Testis (tissue), 3 donors: ENCODE results near the gene GRK3. TPM values are rescaled to one million over a fixed set of nuclear protein-coding genes. Genes with fewer than 3 reads are reported as not detected.
"Not testable (repeated sequence)": the region's sequence is repeated elsewhere in the genome, so short reads cannot be mapped to it uniquely, and the experiment has no call there.

Source experiments
- DNase-seq: peaks from one replicate; pipeline ENCODE4 v3.0.0-alpha.2; 2019
- H3K27ac ChIP-seq, 2 donors: fragments of 200-600 bp; sonication (generic); one replicate each; pipeline ENCODE4 v1.5.1; 2019
- H3K27me3 ChIP-seq: fragments of 200-600 bp; sonication (generic); one replicate; pipeline ENCODE4 v1.5.1; 2019
- H3K36me3 ChIP-seq: fragments of 200-600 bp; sonication (generic); one replicate; pipeline ENCODE4 v1.5.1; 2017; ENCODE audit warnings: low read depth; ENCODE audit errors: missing control alignments
- H3K4me1 ChIP-seq: fragments of 200-600 bp; sonication (generic); one replicate; pipeline ENCODE4 v1.5.1; 2019
- H3K4me3 ChIP-seq, 2 donors: fragments of 200-600 bp; sonication (generic); one replicate each; pipeline ENCODE4 v1.5.1; 2017 to 2019
- H3K9me3 ChIP-seq: fragments of 200-600 bp; sonication (generic); one replicate; pipeline ENCODE4 v1.5.1; 2017
- POLR2A ChIP-seq: fragments of 450-650 bp; IDR thresholded peaks from one replicate; pipeline ENCODE4 v1.6.1; 2017; ENCODE audit warnings: antibody characterized with exemption, mild to moderate bottlenecking, moderate library complexity
- WGBS, 2 donors: methylation state at CpG; one replicate each; pipeline ENCODE4 v1.1.5; 2018; 5-methylcytosine and 5-hydroxymethylcytosine counted together
- intact Hi-C: fragments of 100-400 bp; cut with DNase I; formaldehyde crosslinking; loops from one replicate; pipeline ENCODE4 v1.15.1; 2023; ENCODE audit warnings: low total_unique reads
- polyA plus RNA-seq: library from polyadenylated mRNA; stranded (reverse); fragments of 350-450 nt; fragmentation: Illumina TruSeq; extraction: RNeasy Lipid Tissue Mini Kit (QIAGEN cat#74804); gene quantifications from one replicate; pipeline ENCODE4 v1.2.3, GENCODE V29; 2014; ENCODE audit warnings: low read depth, low replicate concordance; ENCODE audit not compliant: insufficient read depth
- total RNA-seq, 2 donors: library from RNA; depleted of rRNA; stranded (reverse); fragments of >200 nt; gene quantifications; one replicate each; pipeline ENCODE4 v1.2.3, GENCODE V29; 2016
- TF ChIP-seq, protein P1 (sequence below), 3 experiments: fragments of 450-650 bp in 2 of 3; fragments of 200-600 bp in 1 of 3; sonication (generic) in 1 of 3; IDR thresholded peaks; one replicate each; pipeline ENCODE4 v1.5.1; 2016 to 2019; ENCODE audit warnings: antibody characterized with exemption in 3 of 3, mild to moderate bottlenecking in 2 of 3, moderate library complexity in 1 of 3

Gene GRK3
- total and polyA plus RNA-seq, 3 donors from 2014 or later: 10.9 to 46.0 (median 12.8) TPM

- H3K4me1 ChIP-seq: no peaks in the 10 kb centered on the region
- DNase-seq: no peak
- no peak overlapping the region for H3K4me3 ChIP-seq
- WGBS, 2 donors: 60 to 63% methylated on average over 1 of the region's 1 CpG
- no peaks in the 10 kb centered on the region for H3K9me3 ChIP-seq
- no peaks in the 10 kb centered on the region for H3K27me3 ChIP-seq
- intact Hi-C loops: no loop called here
- H3K36me3 ChIP-seq: no peaks in the 10 kb centered on the region
- no peak overlapping the region for H3K27ac ChIP-seq
- TF ChIP-seq, protein P1, sequence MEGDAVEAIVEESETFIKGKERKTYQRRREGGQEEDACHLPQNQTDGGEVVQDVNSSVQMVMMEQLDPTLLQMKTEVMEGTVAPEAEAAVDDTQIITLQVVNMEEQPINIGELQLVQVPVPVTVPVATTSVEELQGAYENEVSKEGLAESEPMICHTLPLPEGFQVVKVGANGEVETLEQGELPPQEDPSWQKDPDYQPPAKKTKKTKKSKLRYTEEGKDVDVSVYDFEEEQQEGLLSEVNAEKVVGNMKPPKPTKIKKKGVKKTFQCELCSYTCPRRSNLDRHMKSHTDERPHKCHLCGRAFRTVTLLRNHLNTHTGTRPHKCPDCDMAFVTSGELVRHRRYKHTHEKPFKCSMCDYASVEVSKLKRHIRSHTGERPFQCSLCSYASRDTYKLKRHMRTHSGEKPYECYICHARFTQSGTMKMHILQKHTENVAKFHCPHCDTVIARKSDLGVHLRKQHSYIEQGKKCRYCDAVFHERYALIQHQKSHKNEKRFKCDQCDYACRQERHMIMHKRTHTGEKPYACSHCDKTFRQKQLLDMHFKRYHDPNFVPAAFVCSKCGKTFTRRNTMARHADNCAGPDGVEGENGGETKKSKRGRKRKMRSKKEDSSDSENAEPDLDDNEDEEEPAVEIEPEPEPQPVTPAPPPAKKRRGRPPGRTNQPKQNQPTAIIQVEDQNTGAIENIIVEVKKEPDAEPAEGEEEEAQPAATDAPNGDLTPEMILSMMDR (IDR thresholded peaks at IDR 0.05): no peak
- no peak for TF ChIP-seq POLR2A
Observed at GRCh38 chr22:25554238-25554671, 10.2 kb upstream of the GRK3 start.

GRCh38 chr22:25554689-25555088 is 9.8 kb upstream of the GRK3 start:
- no peak for TF ChIP-seq POLR2A
- Histone ChIP-seq H3K27ac (no peak overlapping the region), H3K9me3 (no peaks in the 10 kb centered on the region), H3K4me1 (no peaks in the 10 kb centered on the region), H3K36me3 (no peaks in the 10 kb centered on the region), H3K4me3 (no peak overlapping the region), H3K27me3 (no peaks in the 10 kb centered on the region)
- DNase-seq: no peak
- intact Hi-C loops: no loop called here
- 58 to 66% methylated on average over 2 of the region's 2 CpGs for WGBS, 2 donors

GRCh38 chr22:25555586-25555985 is 8.9 kb upstream of the GRK3 start:
- TF ChIP-seq POLR2A: no peak
- TF ChIP-seq, protein P1 (IDR thresholded peaks at IDR 0.05): no peak
- intact Hi-C loops: no loop called here
- no peak for DNase-seq
- 49 to 80% methylated on average over 4 of the region's 4 CpGs for WGBS, 2 donors
- Histone ChIP-seq H3K27me3 (no peaks in the 10 kb centered on the region), H3K27ac (no peak overlapping the region), H3K9me3 (no peaks in the 10 kb centered on the region), H3K4me1 (no peaks in the 10 kb centered on the region), H3K4me3 (no peak overlapping the region), H3K36me3 (no peaks in the 10 kb centered on the region)

DNA sequence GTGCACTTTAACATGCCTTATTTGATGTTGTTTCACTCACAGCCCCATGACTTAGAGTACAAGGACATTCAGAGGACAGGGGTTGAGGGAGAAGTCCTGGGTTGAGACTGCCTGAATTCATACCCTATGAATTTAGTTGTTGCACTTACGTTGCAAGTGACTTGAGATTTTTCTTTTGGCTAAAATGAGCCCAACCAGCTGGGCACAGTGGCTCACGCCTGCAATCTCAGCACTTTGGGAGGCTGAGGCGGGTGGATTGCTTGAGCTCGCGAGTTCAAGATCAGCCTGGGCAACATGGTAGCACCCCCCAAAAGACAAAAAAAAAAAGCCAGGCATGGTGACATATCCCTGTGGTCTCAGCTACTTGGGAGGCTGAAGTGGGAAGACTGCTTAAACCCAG is 7.3 kb upstream of the GRK3 start:
- TF ChIP-seq, protein P1 (IDR thresholded peaks at IDR 0.05): no peak
- no peak for TF ChIP-seq POLR2A
- WGBS, 2 donors: 90 to 98% methylated on average over 5 of the region's 5 CpGs

GRCh38 chr22:25558341-25558740 is 6.1 kb upstream of the GRK3 start:
- TF ChIP-seq, protein P1 (IDR thresholded peaks at IDR 0.05): no peak
- TF ChIP-seq POLR2A: no peak
- Histone ChIP-seq H3K4me3 (no peak overlapping the region), H3K27me3 (no peaks in the 10 kb centered on the region), H3K9me3 (no peaks in the 10 kb centered on the region), H3K4me1 (no peaks in the 10 kb centered on the region), H3K36me3 (no peaks in the 10 kb centered on the region), H3K27ac (no peak overlapping the region)
- DNase-seq: no peak
- WGBS, 2 donors: 90 to 91% methylated on average over 3 to 4 of the region's 4 CpGs
- intact Hi-C loops: no loop called here

More for the DNA sequence above, 7.3 kb upstream of the GRK3 start:
- Histone ChIP-seq H3K4me3 (no peak overlapping the region), H3K27me3 (no peaks in the 10 kb centered on the region), H3K27ac (no peak overlapping the region), H3K36me3 (no peaks in the 10 kb centered on the region), H3K9me3 (no peaks in the 10 kb centered on the region), H3K4me1 (no peaks in the 10 kb centered on the region)
- no peak for DNase-seq
- intact Hi-C loops: no loop called here

DNA sequence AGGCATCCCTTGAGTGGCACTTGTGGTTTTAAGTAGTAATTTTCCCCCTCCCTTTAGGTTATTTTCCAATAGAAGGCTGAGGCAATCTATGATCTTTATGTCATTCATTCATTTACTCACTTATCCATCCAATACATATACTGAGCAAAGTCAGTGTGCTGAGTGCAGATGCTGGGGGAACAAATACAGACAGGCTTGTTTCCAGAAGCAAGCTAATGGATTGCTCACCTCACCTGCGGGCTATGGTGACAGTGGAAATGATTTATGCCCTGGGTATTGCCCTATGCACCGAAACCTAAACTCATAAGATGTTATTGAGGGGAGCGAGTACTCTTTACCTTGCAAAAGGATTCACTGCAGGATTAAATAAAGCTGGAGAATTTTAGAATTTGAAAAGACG is 4.6 kb upstream of the GRK3 start:
- intact Hi-C loops, H3K36me3 ChIP-seq, H3K9me3 ChIP-seq, DNase-seq, H3K27me3 ChIP-seq, H3K27ac ChIP-seq, H3K4me3 ChIP-seq, H3K4me1 ChIP-seq: not testable (repeated sequence)
- WGBS, 2 donors: 91 to 94% methylated on average over 4 of the region's 4 CpGs

DNA sequence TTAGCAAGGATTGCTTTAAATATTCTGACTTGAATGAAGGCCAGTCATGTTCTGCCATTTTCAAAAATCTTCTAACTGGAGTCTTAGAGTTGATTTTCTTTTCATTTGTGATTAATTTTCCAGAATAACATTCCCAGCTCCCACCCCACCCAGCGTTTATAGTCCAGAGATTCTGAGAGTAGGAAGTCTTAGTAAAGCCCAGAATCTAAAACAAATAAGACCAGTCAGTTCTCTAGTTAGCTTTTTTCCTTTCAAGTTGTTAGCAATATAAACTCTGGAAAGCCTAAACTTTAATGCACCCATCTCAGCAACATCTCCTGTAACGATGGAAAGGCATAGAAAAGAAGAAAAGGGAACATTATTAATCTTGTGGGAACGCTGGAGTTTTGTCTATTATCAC is 3.3 kb upstream of the GRK3 start:
- WGBS, 2 donors: 76 to 82% methylated on average over 3 of the region's 3 CpGs
- DNase-seq, H3K4me3 ChIP-seq, H3K36me3 ChIP-seq, H3K4me1 ChIP-seq, intact Hi-C loops, H3K27ac ChIP-seq, H3K27me3 ChIP-seq, H3K9me3 ChIP-seq: not testable (repeated sequence)

GRCh38 chr22:25561927-25562326 is 2.5 kb upstream of the GRK3 start:
- H3K27ac ChIP-seq, H3K27me3 ChIP-seq, intact Hi-C loops, H3K36me3 ChIP-seq, H3K4me1 ChIP-seq, DNase-seq, H3K4me3 ChIP-seq, H3K9me3 ChIP-seq: not testable (repeated sequence)
- WGBS, 2 donors: 82 to 100% methylated on average over 1 of the region's 1 CpG
